ENCODE results near the gene CNP.

Gene CNP

GRCh38 chr17:41973408-41973811, 6.8 kb downstream of the CNP start:
- no peak for DNase-seq

DNA sequence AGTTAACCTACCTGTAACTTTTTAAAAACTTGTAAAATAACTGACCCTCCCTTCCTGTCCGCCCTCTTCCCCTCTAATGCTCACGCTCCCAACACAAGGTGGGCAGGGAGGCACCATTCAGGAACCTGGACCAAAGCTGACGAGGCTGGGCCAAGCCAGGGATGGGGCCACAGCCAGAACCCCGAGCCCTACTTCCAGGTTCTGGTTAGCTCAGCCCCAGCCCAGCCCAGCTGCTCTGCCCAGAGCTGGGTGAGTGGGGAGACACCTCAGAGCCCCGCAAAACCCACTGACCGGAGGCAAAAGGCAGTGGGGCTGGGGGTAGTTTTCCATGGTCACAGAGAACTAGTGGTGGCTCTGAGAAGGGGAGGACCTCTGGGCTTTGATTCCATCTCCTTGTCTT, 7.4 kb downstream of the CNP start:
- no peak for DNase-seq

GRCh38 chr17:41974658-41975057, 8.1 kb downstream of the CNP start:
- no peak for DNase-seq

GRCh38 chr17:41975099-41976083, 8.8 kb downstream of the CNP start:
- DNase-seq = no peak

DNA sequence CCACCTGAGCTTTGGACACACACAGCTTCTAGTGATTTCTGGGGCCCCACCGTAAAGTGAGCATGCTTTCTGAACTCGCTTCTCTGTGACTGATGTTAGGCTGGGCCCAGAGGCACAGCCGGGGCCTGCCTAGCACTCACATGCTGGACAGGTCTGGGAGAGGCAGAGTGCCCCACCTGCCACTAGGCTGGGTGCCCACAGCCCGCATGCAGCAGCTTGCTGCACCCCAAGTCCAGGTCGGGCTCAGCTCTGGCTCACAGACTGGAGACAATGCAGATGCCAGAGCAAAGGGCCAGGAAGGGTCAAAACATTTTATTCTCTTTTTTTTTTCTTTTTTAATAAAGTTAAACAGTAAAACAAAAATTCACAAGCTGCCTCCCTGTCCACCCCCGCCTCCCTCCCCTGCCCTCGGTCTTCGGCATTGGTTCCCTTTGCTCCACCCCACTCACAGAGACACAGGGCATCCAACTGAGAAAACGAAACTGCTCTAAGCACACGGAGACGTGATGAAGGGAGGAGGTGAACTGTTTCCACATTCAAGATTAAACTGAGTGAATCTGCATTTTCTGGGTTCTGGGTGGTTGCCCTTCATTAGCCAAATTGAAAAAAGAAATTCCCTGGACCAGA, 9.7 kb downstream of the CNP start:
- no peak for DNase-seq

- DNase-seq = no peak
These were observed 11.4 kb downstream of the CNP start for GRCh38 chr17:41977991-41978390.

DNA sequence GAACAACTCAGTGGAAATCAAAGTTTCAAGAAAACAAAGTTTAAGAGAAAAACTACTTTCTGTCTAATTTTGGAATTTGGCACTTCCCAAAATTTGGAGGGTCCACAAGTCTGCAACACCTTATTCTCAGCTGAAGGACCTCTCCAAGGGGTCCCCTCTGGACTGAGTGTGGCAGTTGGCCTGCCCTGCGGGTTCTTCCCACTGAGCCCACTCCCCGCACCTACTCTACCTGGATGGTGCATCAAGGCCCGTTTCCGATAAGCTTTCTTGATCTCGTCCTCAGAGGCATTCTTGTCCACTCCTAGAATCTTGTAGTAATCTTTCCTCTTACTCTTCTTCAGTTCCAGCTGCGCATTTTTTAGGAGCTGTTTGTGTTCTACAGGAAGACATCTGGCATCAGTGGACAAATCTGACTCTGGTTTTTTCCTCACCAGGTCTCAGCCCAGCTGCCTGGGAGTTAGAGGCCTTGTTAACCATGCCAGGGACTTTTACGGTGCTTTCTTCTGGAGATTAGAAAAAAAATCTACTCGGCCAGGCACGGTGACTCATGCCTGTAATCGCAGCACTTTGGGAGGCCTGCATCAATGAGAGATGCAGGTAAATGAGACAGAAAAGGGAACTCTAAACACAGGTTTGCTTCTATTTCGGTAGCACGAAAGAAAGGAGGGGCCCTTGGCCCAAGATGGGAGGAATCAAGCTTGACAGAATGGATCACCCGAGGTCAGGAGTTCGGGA, 15.6 kb downstream of the CNP start:
- DNase-seq = no peak

DNA sequence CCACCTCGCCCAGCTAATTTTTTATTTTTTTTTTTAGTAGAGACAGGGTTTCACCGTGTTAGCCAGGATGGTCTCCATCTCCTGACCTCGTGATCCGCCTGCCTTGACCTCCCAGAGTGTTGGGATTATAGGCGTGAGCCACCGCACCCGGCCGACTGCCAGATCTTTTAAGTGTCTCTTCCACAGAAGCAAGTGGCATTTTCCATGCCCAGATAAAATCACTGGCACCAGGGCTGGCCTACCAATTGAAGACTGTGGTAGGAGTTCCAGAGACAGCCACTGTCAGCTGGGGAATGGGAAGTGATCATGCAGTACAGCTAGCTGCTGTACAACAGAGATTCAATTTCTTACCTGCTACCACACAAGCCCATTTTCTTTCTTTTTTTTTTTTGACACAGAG, 17.9 kb downstream of the CNP start:
- DNase-seq = no peak

DNA sequence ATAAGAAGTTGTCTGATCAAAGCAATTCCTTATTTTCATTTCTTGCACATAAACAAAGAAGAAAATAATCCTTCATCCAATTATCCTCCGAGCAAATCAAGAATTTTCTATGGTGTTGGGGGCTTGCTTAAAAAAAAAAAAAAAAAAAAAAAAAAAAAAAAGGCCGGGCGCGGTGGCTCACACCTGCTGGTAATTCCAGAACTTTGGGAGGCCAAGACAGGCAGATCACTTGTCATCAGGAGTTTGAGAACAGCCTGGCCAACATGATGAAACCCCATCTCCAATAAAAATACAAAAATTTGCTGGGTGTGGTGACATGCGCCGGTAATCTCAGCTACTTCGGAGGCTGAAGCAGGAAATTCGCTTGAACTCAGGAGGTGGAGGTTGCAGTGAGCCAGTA, 19.3 kb downstream of the CNP start:
- no peak for DNase-seq

GRCh38 chr17:41986634-41987033, 20.0 kb downstream of the CNP start:
- DNase-seq = no peak

DNA sequence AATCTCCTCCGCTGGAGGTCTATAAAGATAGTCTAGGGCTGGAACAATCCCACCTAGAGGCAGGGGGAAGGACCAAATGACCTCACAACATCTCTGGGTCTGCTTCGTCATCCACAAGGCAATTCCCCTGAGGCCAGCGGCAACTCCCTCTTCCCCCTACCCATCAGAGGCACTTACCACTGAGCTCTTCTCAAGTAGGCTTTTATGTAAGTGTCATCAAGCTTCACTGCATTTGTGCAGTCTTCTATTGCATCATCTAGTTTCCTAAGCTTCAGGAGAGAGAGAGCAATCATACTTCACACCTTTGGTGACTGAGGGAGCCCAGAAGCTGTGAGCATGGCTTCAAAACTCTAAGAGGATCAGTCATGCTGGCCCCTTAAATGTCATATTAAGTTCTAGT, 21.0 kb downstream of the CNP start:
- DNase-seq = no peak

DNA sequence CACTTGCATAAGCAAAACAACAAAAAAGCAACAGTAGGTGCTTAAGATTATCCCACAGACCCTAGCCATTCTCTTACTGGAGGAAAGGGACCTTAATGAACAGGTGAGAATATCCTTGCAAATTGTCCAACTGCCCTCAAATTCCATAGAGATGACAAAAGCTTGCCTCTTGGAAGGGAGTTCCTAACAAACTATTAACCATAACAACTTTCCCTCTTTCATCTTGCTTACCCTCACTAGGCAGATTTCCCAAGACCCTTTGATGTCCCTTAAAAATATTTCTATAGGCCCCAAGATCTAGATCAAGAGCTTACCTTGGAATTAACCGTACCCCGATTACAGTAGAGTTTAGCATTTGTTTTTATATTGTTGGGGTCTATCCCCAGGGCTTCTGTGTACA, 21.8 kb downstream of the CNP start:
- no peak for DNase-seq

DNA sequence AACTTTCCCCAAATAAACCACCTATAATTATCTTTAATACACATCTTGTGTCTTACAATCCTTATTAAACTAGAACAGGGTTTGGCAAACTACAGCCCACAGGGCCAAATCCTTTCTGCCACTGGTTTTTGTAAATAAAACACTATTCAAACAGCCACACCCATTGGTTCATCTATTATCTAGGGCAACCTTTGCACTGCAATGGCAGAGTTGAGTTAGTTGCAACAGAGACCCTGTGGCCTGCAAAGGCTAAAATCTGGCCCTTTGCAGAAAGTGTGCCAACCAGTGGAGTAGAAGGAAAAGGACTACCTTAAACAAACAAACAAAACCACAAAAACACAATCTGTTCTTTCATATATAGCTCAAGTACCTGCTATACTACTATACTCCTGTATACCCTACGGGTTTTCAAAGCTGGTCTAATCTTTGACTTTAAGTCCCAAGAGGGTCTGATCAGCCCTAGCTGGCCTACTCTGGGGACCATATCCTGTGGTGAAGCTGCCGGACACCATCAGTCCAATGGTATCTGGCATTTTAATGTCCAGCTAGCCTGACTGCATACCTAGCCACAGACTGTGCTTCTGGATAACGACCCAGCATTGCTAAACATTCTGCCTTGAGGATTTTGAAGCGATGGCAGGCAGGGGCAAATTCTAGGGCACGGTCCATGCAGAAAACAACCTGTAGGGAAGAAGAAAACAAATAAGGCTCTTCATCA, 23.3 kb downstream of the CNP start:
- DNase-seq = no peak

GRCh38 chr17:41992576-41992975, 26.0 kb downstream of the CNP start:
- DNase-seq = no peak

DNA sequence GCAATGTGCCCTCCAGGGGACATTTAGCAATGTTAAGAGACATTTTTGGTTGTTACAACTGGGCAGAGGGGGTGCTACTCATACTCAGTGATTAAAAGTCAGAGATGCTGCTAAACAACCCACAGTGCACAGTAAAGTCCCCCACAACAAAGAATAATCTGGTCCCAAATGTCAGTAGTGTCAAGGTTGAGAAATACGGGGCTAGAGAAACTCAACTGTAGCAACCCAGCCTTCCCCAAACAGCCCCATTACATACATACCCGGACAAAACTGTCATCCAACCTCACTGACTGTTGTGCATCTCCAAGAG, 30.2 kb downstream of the CNP start:
- DNase-seq = no peak

DNA sequence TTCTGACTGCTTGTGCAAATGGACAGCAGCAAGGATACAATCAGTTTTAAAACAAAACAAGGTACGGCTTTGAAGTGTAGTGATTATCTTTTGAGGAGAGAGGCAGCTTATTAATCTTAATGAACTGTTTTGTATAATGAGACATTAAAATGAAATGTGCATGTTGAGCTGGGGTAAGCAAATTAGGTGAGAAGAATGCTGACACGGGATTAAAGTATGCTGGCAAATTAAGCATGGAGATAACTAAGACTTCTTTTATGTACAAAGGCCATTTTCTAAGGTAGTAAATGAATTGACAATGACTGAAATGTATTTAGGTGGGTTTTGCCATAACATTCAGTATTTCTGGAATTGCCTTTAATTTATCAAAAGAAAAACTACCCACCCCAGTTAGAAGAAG, 31.9 kb downstream of the CNP start:
- no peak for DNase-seq

DNA sequence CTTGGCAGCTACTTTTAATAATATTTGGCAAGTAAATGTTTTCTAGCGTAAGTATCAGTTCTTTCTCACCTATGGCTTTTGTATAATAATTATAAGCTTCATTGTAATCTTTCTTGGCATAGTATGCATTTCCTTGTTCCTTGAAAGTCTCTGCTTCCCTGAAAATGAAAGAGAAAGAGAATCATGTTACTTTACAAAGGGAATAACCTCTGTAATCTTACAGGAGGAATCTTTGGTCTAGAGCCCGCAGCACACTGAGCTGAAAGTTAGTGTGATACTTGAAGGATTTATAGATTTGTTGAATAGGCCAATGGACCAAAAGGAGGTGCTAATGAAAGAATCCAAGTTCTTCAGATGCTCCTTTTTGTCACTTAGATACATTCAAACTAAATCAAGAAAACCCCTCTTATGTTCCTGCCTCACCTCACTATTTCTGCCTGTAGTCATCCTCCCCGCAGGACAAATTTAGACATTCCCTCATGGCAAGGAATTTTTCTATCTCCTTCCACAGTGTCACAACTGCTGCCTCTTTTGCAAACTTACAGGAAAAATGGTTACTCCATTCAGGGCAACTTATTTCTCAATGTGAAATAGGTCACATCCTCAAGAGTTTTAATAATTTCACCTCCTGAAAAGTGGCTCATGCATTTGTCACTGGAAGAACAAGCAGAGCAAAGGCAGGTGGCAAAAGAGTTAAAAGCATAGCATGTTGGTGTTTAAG, 34.0 kb downstream of the CNP start:
- DNase-seq = no peak

DNA sequence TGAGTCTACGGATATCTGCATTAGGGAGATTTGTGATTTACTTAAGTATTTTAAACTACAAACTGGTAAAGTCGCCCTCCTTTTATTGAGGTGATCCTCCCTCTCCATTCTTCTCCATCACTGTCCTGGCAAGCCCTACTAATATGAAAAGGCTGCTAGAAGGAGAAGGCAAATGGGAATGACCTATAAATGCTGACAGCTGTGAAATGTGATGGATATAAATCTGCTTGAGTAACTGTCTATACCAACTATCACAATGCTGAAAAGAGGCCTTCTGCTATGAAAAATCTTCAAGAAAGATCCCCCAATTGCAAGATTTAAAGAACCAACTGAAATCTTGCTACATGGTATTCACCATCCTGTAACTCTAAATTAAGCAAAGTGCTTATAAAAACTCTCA, 35.1 kb downstream of the CNP start:
- DNase-seq = no peak

DNA sequence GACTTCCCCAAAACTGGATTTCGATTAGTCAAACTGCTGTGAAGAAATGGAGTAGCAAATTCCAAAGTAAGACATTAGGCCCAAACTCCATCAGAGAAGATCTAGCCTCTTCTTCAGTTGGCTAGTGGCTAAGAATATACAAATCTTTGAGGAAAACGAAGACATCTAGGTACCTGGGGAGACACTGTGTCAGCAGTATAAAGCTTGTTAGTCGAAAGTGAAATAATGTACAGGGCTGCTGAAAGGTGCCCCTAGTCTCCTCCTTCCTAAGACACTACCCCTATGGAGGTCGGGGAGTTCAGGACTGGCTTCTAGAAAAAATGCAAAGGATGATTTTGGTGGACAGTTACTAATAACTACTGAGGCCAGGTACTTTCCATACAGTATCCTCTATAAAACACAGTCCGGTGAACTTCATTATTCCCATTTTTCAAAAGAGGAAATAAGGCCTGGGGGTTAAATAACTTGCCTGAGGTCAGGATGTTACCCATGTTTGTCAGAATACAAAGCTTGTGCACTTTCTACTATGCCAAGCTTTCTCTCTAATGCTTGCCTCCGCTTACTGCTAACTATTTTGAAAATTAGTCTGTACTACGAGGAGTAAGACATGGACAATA, 35.7 kb downstream of the CNP start:
- no peak for DNase-seq

DNA sequence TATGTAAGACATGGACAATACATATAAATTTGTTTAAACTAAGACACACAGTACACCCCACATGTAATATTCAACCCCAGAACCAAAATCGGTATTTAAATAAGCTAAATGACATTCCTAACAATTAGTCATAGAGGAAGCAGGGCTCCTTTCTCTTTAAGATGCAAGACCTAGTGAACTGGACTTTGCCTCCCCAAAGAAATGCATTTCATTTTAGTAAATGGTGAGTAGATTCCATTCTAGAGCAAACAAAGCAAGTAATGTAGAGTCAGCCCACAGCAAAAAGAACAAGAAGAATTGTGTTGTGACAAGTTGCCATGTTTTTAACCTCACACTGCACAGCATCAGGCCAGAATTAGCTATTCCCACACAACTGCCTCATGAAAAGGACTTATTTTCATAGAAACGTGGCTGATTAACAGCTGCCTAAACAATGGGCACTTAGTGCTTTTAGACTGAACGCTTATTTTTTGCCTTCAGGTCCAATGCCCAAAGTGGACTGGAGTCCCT, 36.3 kb downstream of the CNP start:
- DNase-seq = no peak

GRCh38 chr17:42005166-42005565, 38.6 kb downstream of the CNP start:
- no peak for DNase-seq

GRCh38 chr17:42009170-42009569, 42.6 kb downstream of the CNP start:
- no peak for DNase-seq
